WTC11 (cell line): ENCODE results near the gene CFAP68. TPM values are rescaled to one million over a fixed set of nuclear protein-coding genes. Genes with fewer than 3 reads are reported as not detected.

Experiments used
- ATAC-seq: fragments of 200-7000 bp; cut with Tn5 transposase; 2 replicates; pipeline ENCODE4 v1.10.0; 2021; ENCODE audit warnings: mild to moderate bottlenecking, moderate library complexity
- CTCF ChIA-PET: fragments of 300-600 bp; sonication (Branson Sonifier 250); formaldehyde crosslinking; loops from one replicate; lab custom pipeline; 2021; ENCODE audit warnings: antibody characterized with exemption; lab: Charles Lee
- POLR2A ChIA-PET: fragments of 350-600 bp; sonication (Branson Sonifier 250); formaldehyde crosslinking; loops from one replicate; lab custom pipeline; 2021; ENCODE audit warnings: antibody characterized with exemption; lab: Charles Lee
- DNase-seq: peaks from one replicate; pipeline ENCODE4 v3.0.0; 2021; ENCODE audit warnings: low spot score
- H3K27ac Mint-ChIP-seq: 2 replicates; pipeline ENCODE4 v1.8.0; 2021; ENCODE audit warnings: mixed read lengths
- H3K27me3 Mint-ChIP-seq: 2 replicates; pipeline ENCODE4 v1.8.0; 2021; ENCODE audit warnings: low read depth, mild to moderate bottlenecking, moderate library complexity, mixed read lengths
- H3K36me3 Mint-ChIP-seq: 2 replicates; pipeline ENCODE4 v1.8.0; 2021; ENCODE audit warnings: mixed read lengths
- H3K4me1 Mint-ChIP-seq: 2 replicates; pipeline ENCODE4 v1.8.0; 2022; ENCODE audit warnings: mixed read lengths
- H3K4me3 Mint-ChIP-seq: 2 replicates; pipeline ENCODE4 v1.8.0; 2021; ENCODE audit warnings: mild to moderate bottlenecking, moderate library complexity, mixed read lengths
- H3K9me3 Mint-ChIP-seq: 2 replicates; pipeline ENCODE4 v1.8.0; 2021; ENCODE audit warnings: mixed read lengths
- ATF1 ChIP-seq: sonication (generic); formaldehyde crosslinking; IDR thresholded peaks from 2 replicates; pipeline ENCODE4 v1.8.1; 2023; ENCODE audit warnings: mild to moderate bottlenecking, moderate library complexity, missing genetic modification reagents
- CREB1 ChIP-seq: sonication (generic); formaldehyde crosslinking; IDR thresholded peaks from 2 replicates; pipeline ENCODE4 v1.8.0; 2023; ENCODE audit warnings: mild to moderate bottlenecking, missing genetic modification reagents
- ELF4 ChIP-seq: sonication (generic); formaldehyde crosslinking; IDR thresholded peaks from 2 replicates; pipeline ENCODE4 v1.8.1; 2022; ENCODE audit warnings: low read depth, mild to moderate bottlenecking, moderate library complexity, missing genetic modification reagents
- GTF2I ChIP-seq: fragments of 250-450 bp; sonication (Bioruptor Pico); conservative IDR thresholded peaks from 2 replicates; pipeline ENCODE4 v1.4.0; 2021; ENCODE audit warnings: mild to moderate bottlenecking
- IRF2 ChIP-seq: sonication (generic); formaldehyde crosslinking; IDR thresholded peaks from 2 replicates; pipeline ENCODE4 v1.8.0; 2022; ENCODE audit warnings: low read depth, missing genetic modification reagents, borderline replicate concordance
- KAT7 ChIP-seq: sonication (generic); formaldehyde crosslinking; IDR thresholded peaks from 2 replicates; pipeline ENCODE4 v1.8.1; 2023; ENCODE audit warnings: missing genetic modification reagents, mild to moderate bottlenecking, borderline replicate concordance
- NFATC4 ChIP-seq: fragments of 250-450 bp; sonication (Bioruptor Pico); IDR thresholded peaks from 2 replicates; pipeline ENCODE4 v1.9.0; 2021; ENCODE audit warnings: mild to moderate bottlenecking
- RORB ChIP-seq: fragments of 250-450 bp; sonication (Bioruptor Pico); IDR thresholded peaks from 2 replicates; pipeline ENCODE4 v1.9.0; 2021; ENCODE audit warnings: mild to moderate bottlenecking
- ZBTB43 ChIP-seq: sonication (generic); formaldehyde crosslinking; IDR thresholded peaks from 2 replicates; pipeline ENCODE4 v1.8.1; 2023; ENCODE audit warnings: mild to moderate bottlenecking, missing genetic modification reagents
- ZNF138 ChIP-seq: sonication (generic); formaldehyde crosslinking; conservative IDR thresholded peaks from 2 replicates; pipeline ENCODE4 v1.8.1; 2022; ENCODE audit warnings: mild to moderate bottlenecking, moderate library complexity, missing genetic modification reagents
- ZNF219 ChIP-seq: sonication (generic); formaldehyde crosslinking; IDR thresholded peaks from 2 replicates; pipeline ENCODE4 v1.8.0; 2023; ENCODE audit warnings: missing genetic modification reagents, mild to moderate bottlenecking, borderline replicate concordance
- ZNF232 ChIP-seq: sonication (generic); formaldehyde crosslinking; IDR thresholded peaks from 2 replicates; pipeline ENCODE4 v1.8.0; 2022; ENCODE audit warnings: mild to moderate bottlenecking, missing genetic modification reagents
- ZNF396 ChIP-seq: fragments of 250-450 bp; sonication (Bioruptor Pico); IDR thresholded peaks from 2 replicates; pipeline ENCODE4 v1.8.0; 2021; ENCODE audit warnings: mild to moderate bottlenecking, moderate library complexity, borderline replicate concordance
- ZNF416 ChIP-seq: fragments of 250-450 bp; sonication (Bioruptor Pico); IDR thresholded peaks from 2 replicates; pipeline ENCODE4 v1.9.0; 2021; ENCODE audit warnings: mild to moderate bottlenecking, inconsistent platforms
- ZNF512 ChIP-seq: sonication (generic); formaldehyde crosslinking; IDR thresholded peaks from 2 replicates; pipeline ENCODE4 v1.8.1; 2022; ENCODE audit warnings: missing genetic modification reagents, borderline replicate concordance
- ZNF532 ChIP-seq: fragments of 250-450 bp; sonication (Bioruptor Pico); IDR thresholded peaks from 2 replicates; pipeline ENCODE4 v1.9.0; 2021; ENCODE audit warnings: mild to moderate bottlenecking, borderline replicate concordance
- total RNA-seq: library from RNA; stranded (reverse); gene quantifications from 3 replicates; pipeline ENCODE4 v1.2.3, GENCODE V29; 2021
- TF ChIP-seq, protein P1 (sequence below): sonication (generic); formaldehyde crosslinking; IDR thresholded peaks from 2 replicates; pipeline ENCODE4 v1.8.0; 2022; ENCODE audit warnings: mild to moderate bottlenecking, missing genetic modification reagents
- TF ChIP-seq, protein P2 (sequence below): sonication (generic); formaldehyde crosslinking; IDR thresholded peaks from 2 replicates; pipeline ENCODE4 v1.8.1; 2022; ENCODE audit warnings: mild to moderate bottlenecking, moderate library complexity, missing genetic modification reagents
- TF ChIP-seq, protein P3 (sequence below): sonication (generic); formaldehyde crosslinking; IDR thresholded peaks from 2 replicates; pipeline ENCODE4 v1.8.1; 2022; ENCODE audit warnings: mild to moderate bottlenecking, missing genetic modification reagents, moderate library complexity, borderline replicate concordance

CFAP68 gene
- total RNA-seq, 1 experiment from 2014 or later = 18.7 TPM

- TF ChIP-seq ZNF416 (CRISPR knock-in tag) (no peak), ATF1 (CRISPR knock-in tag) (no peak), ZNF138 (CRISPR knock-in tag) (no peak), IRF2 (no peak), ZBTB43 (no peak), KAT7 (CRISPR knock-in tag) (no peak), ZNF219 (CRISPR knock-in tag) (no peak)
- TF ChIP-seq, all 79 proteins: peak for 0
Observed at GRCh38 chr11:111836162-111836561, 43.2 kb upstream of the CFAP68 start (continued).

DNA sequence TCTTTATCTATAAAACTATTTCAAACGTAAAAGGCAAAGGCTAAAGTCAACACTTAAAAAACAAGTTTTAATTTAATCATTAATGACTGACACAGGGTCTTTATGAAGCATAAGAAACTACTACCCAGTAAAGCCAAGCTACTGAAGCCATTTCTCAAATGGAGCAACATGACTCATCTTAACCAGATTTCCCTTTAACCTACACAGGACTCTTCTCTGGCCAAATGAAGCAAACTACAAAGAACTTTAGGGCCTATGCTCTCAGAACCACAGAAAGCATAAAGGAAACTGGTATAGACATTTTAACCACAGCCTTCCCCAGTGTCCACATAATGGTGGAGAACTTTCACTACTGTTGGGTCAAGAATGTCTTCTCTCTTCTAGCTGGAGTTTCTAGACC lies 42.6 kb upstream of the CFAP68 start:
- Mint-ChIP-seq H3K36me3 (no peaks in the 10 kb centered on the region), H3K9me3 (no peaks in the 10 kb centered on the region), H3K4me3 (no peak overlapping the region), H3K27me3 (no peaks in the 10 kb centered on the region), H3K4me1 (peaks cover 17% of the 10 kb centered on the region), H3K27ac (no peak overlapping the region)
- CTCF ChIA-PET = no interaction called here
- ATAC-seq (no peak), DNase-seq (no peak)
- POLR2A ChIA-PET = no interaction called here
- TF ChIP-seq NFATC4 (CRISPR knock-in tag) = no peak
- no peak for TF ChIP-seq ZNF232 (CRISPR knock-in tag)
- no peak for TF ChIP-seq RORB (CRISPR knock-in tag)
- TF ChIP-seq ZNF532 = no peak
- TF ChIP-seq, protein P1, sequence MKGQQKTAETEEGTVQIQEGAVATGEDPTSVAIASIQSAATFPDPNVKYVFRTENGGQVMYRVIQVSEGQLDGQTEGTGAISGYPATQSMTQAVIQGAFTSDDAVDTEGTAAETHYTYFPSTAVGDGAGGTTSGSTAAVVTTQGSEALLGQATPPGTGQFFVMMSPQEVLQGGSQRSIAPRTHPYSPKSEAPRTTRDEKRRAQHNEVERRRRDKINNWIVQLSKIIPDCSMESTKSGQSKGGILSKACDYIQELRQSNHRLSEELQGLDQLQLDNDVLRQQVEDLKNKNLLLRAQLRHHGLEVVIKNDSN (CRISPR knock-in tag) = no peak
- TF ChIP-seq ELF4 (CRISPR knock-in tag) = no peak
- TF ChIP-seq ZNF396 = no peak
- TF ChIP-seq CREB1 (CRISPR knock-in tag) = no peak
- no peak for TF ChIP-seq ZNF512 (CRISPR knock-in tag)
- TF ChIP-seq GTF2I (CRISPR knock-in tag) = no peak
- TF ChIP-seq, protein P2, sequence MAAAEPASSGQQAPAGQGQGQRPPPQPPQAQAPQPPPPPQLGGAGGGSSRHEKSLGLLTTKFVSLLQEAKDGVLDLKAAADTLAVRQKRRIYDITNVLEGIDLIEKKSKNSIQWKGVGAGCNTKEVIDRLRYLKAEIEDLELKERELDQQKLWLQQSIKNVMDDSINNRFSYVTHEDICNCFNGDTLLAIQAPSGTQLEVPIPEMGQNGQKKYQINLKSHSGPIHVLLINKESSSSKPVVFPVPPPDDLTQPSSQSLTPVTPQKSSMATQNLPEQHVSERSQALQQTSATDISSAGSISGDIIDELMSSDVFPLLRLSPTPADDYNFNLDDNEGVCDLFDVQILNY (CRISPR knock-in tag) = no peak
- TF ChIP-seq, protein P3, sequence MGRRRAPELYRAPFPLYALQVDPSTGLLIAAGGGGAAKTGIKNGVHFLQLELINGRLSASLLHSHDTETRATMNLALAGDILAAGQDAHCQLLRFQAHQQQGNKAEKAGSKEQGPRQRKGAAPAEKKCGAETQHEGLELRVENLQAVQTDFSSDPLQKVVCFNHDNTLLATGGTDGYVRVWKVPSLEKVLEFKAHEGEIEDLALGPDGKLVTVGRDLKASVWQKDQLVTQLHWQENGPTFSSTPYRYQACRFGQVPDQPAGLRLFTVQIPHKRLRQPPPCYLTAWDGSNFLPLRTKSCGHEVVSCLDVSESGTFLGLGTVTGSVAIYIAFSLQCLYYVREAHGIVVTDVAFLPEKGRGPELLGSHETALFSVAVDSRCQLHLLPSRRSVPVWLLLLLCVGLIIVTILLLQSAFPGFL (CRISPR knock-in tag) = no peak
